ENCODE results near the gene CELA1.

- TF ChIP-seq CTCF (IDR thresholded peaks at IDR 0.05) (no peak), EP300 (IDR thresholded peaks at IDR 0.05) (no peak)
These were observed 39.9 kb upstream of the CELA1 start for GRCh38 chr12:51386351-51386750.
